Esophagus muscularis mucosa (tissue), 3 donors: ENCODE measurements around the gene SH3RF3.

Experiments used
- CTCF ChIP-seq, 3 experiments: fragments of 200-600 bp in 2 of 3; fragments of 450-650 bp in 1 of 3; sonication (generic) in 2 of 3; IDR thresholded peaks; one replicate each; pipeline ENCODE4 v1.5.1; 2017 to 2019; ENCODE audit warnings: antibody characterized with exemption in 3 of 3, mild to moderate bottlenecking in 2 of 3, moderate library complexity in 1 of 3
- POLR2A ChIP-seq: fragments of 450-650 bp; IDR thresholded peaks from one replicate; pipeline ENCODE4 v1.6.1; 2017; ENCODE audit warnings: antibody characterized with exemption, moderate library complexity, mild to moderate bottlenecking, low read depth

- TF ChIP-seq CTCF (IDR thresholded peaks at IDR 0.05) (no peak), POLR2A (no peak)
Measured at GRCh38 chr2:109264595-109265328, 135.8 kb downstream of the SH3RF3 start.
